Measurements from ENCODE around the gene ZNF521.

- TF ChIP-seq CBFB (IDR thresholded peaks at IDR 0.05; ENCODE audit: low read depth), result no peak
- no peak for TF ChIP-seq TARDBP (IDR thresholded peaks at IDR 0.05; ENCODE audit: borderline replicate concordance)
- TF ChIP-seq ZSCAN29 (IDR thresholded peaks at IDR 0.05), result no peak
- TF ChIP-seq CTCF (IDR thresholded peaks at IDR 0.05 in 2 of 3, conservative IDR thresholded peaks at IDR 0.05 in 1 of 3; ENCODE audit: control insufficient read depth in 2 of 3, extremely low read depth in 1 of 3, insufficient read depth in 1 of 3, low read depth in 3 of 3, low read length in 3 of 3), result no peak
- TF ChIP-seq PBX3 (IDR thresholded peaks at IDR 0.05; ENCODE audit: insufficient replicate concordance, low read depth, low read length), result no peak
- no peak for TF ChIP-seq ZNF592 (IDR thresholded peaks at IDR 0.05)
- no peak for TF ChIP-seq REST (IDR thresholded peaks at IDR 0.05; ENCODE audit: low read depth, low read length)
- TF ChIP-seq FOXM1 (IDR thresholded peaks at IDR 0.05; ENCODE audit: low read depth, low read length), result no peak
- TF ChIP-seq POLR2AphosphoS2 (IDR thresholded peaks at IDR 0.05; ENCODE audit: low read depth, low read length), result no peak
- no peak for TF ChIP-seq CBX5 (IDR thresholded peaks at IDR 0.05; ENCODE audit: low read depth)
- TF ChIP-seq SMC3 (IDR thresholded peaks at IDR 0.05; ENCODE audit: borderline replicate concordance, low read length), result no peak
These were observed 51.5 kb downstream of the ZNF521 start for GRCh38 chr18:25300492-25300891.
